ENCODE results near the gene CORIN.

- no peak for TF ChIP-seq CTCF (IDR thresholded peaks at IDR 0.05)
- no peak for TF ChIP-seq EZH2phosphoT487 (IDR thresholded peaks at IDR 0.05; ENCODE audit: borderline replicate concordance, low read depth)
- TF ChIP-seq EP300 (IDR thresholded peaks at IDR 0.05; ENCODE audit: borderline replicate concordance in 1 of 2, low read depth in 1 of 2, low read length in 1 of 2) = no peak
- no peak for TF ChIP-seq YY1 (IDR thresholded peaks at IDR 0.05; ENCODE audit: low read depth)
- TF ChIP-seq RCOR1 (IDR thresholded peaks at IDR 0.05; ENCODE audit: low read length) = no peak
- TF ChIP-seq POLR2AphosphoS5 (IDR thresholded peaks at IDR 0.05; ENCODE audit: low read depth, low read length) = no peak
- no peak for TF ChIP-seq RAD21 (IDR thresholded peaks at IDR 0.05; ENCODE audit: low read length)
- TF ChIP-seq SMC3 (IDR thresholded peaks at IDR 0.05; ENCODE audit: low read depth, low read length) = no peak
- TF ChIP-seq SIN3A (IDR thresholded peaks at IDR 0.05; ENCODE audit: borderline replicate concordance, low read depth, low read length) = no peak
- no peak for TF ChIP-seq MAX (IDR thresholded peaks at IDR 0.05; ENCODE audit: low read depth)
These were observed 270.9 kb downstream of the CORIN start for GRCh38 chr4:47566969-47567368.

Measured in SK-N-SH (cell line).